ENCODE measurements around the gene GPR63. TPM values are rescaled to one million over a fixed set of nuclear protein-coding genes. Genes with fewer than 3 reads are reported as not detected.

The GPR63 gene
- total and polyA plus RNA-seq, 4 donors = 0.03 to 0.14 (median 0.08) TPM; not detected in 1

GRCh38 chr6:96789871-96790270 lies 47.4 kb downstream of the GPR63 start:
- H3K9me3 ChIP-seq (ENCODE audit: control insufficient read depth in 4 of 4, low read length in 3 of 4) = no peaks in the 10 kb centered on the region
- DNase-seq (ENCODE audit: low spot score) = no peak
- no peak overlapping the region for H3K9ac ChIP-seq (ENCODE audit: low read depth in 1 of 2, low read length in 2 of 2)
- TF ChIP-seq REST (IDR thresholded peaks at IDR 0.05) (no peak), ZBTB33 (IDR thresholded peaks at IDR 0.05) (no peak), EGR1 (IDR thresholded peaks at IDR 0.05; ENCODE audit: low read depth in 2 of 2) (no peak), MAX (IDR thresholded peaks at IDR 0.05) (no peak), SP1 (IDR thresholded peaks at IDR 0.05) (no peak), YY1 (IDR thresholded peaks at IDR 0.05) (no peak), NR2F2 (IDR thresholded peaks at IDR 0.05) (no peak), TAF1 (conservative IDR thresholded peaks at IDR 0.05) (no peak), GABPA (IDR thresholded peaks at IDR 0.05 in 1 of 2, conservative IDR thresholded peaks at IDR 0.05 in 1 of 2) (no peak), JUND (IDR thresholded peaks at IDR 0.05) (no peak), CTCF (IDR thresholded peaks at IDR 0.05; ENCODE audit: low read depth, low read length, missing input control) (no peak), RXRA (IDR thresholded peaks at IDR 0.05) (no peak), HNF4A (conservative IDR thresholded peaks at IDR 0.05) (no peak)
- peaks cover 0 to 5% (median 1%) of the 10 kb centered on the region in 4 donors for H3K27me3 ChIP-seq (ENCODE audit: control insufficient read depth in 4 of 4, insufficient read depth in 4 of 4, low read length in 3 of 4)
- H3K36me3 ChIP-seq (ENCODE audit: control insufficient read depth in 4 of 4, insufficient read depth in 3 of 4, low read depth in 1 of 4, low read length in 3 of 4) = no peaks in the 10 kb centered on the region
- no peaks in the 10 kb centered on the region for H3K4me1 ChIP-seq (ENCODE audit: control insufficient read depth in 4 of 4, insufficient read depth in 4 of 4, low read length in 3 of 4)
- H3K4me3 ChIP-seq (ENCODE audit: low read depth in 1 of 3, low read length in 3 of 3) = no peak overlapping the region
- 75% methylated on average over 3 of the region's 3 CpGs for WGBS
- H3K27ac ChIP-seq (ENCODE audit: low read depth in 1 of 2, low read length in 2 of 2) = no peak overlapping the region

- TF ChIP-seq RXRA (IDR thresholded peaks at IDR 0.05) (no peak), CTCF (IDR thresholded peaks at IDR 0.05; ENCODE audit: low read depth, low read length, missing input control) (no peak), HNF4G (IDR thresholded peaks at IDR 0.05) (no peak), SP1 (IDR thresholded peaks at IDR 0.05) (no peak)
- H3K36me3 ChIP-seq (ENCODE audit: control insufficient read depth in 4 of 4, insufficient read depth in 3 of 4, low read depth in 1 of 4, low read length in 3 of 4) = no peaks in the 10 kb centered on the region
- H3K9ac ChIP-seq (ENCODE audit: low read depth in 1 of 2, low read length in 2 of 2) = no peak overlapping the region
- no peaks in the 10 kb centered on the region for H3K4me1 ChIP-seq (ENCODE audit: control insufficient read depth in 4 of 4, insufficient read depth in 4 of 4, low read length in 3 of 4)
- no peak overlapping the region for H3K4me3 ChIP-seq (ENCODE audit: low read depth in 1 of 3, low read length in 3 of 3)
- no peak for DNase-seq (ENCODE audit: low spot score)
- WGBS = 59% methylated on average over 9 of the region's 9 CpGs
- peaks cover 0 to 5% (median 1%) of the 10 kb centered on the region in 4 donors for H3K27me3 ChIP-seq (ENCODE audit: control insufficient read depth in 4 of 4, insufficient read depth in 4 of 4, low read length in 3 of 4)
- H3K9me3 ChIP-seq (ENCODE audit: control insufficient read depth in 4 of 4, low read length in 3 of 4) = no peaks in the 10 kb centered on the region
- H3K27ac ChIP-seq (ENCODE audit: low read depth in 1 of 2, low read length in 2 of 2) = no peak overlapping the region
Observed at GRCh38 chr6:96787846-96788580, 49.3 kb downstream of the GPR63 start.
